Measurements from ENCODE around the gene GRIN3A.

DNA sequence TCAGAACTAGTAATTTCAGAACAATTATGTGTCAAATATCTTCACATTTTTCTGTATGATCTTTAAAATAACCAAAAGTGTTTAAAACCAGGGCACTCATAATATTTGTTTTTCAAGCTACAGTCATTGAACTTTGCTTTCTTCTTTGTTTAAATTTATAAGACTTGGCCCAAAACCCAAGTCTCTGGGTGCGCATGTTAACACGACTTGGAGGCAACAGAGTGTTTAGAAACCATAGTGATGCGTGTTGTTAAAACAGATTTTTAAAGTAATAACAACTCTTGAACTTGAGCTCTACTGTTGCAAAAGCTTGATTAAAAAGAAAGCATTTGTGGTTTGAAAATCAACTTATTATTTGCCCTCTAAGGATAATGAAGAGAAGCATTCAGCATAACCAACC lies 26.0 kb upstream of the GRIN3A start:
- TF ChIP-seq, protein P1, sequence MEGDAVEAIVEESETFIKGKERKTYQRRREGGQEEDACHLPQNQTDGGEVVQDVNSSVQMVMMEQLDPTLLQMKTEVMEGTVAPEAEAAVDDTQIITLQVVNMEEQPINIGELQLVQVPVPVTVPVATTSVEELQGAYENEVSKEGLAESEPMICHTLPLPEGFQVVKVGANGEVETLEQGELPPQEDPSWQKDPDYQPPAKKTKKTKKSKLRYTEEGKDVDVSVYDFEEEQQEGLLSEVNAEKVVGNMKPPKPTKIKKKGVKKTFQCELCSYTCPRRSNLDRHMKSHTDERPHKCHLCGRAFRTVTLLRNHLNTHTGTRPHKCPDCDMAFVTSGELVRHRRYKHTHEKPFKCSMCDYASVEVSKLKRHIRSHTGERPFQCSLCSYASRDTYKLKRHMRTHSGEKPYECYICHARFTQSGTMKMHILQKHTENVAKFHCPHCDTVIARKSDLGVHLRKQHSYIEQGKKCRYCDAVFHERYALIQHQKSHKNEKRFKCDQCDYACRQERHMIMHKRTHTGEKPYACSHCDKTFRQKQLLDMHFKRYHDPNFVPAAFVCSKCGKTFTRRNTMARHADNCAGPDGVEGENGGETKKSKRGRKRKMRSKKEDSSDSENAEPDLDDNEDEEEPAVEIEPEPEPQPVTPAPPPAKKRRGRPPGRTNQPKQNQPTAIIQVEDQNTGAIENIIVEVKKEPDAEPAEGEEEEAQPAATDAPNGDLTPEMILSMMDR (IDR thresholded peaks at IDR 0.05), result no peak
- TF ChIP-seq POLR2A (IDR thresholded peaks at IDR 0.05), result no peak
